A172 (cell line): ENCODE results near the gene ACOD1. TPM values are rescaled to one million over a fixed set of nuclear protein-coding genes. Genes with fewer than 3 reads are reported as not detected.

Experiments
- DNase-seq: peaks from one replicate; pipeline ENCODE4 v3.0.0-alpha.2; 2015; ENCODE audit warnings: low spot score
- total RNA-seq: library from RNA; depleted of rRNA; stranded (reverse); fragments of >200 nt; shearing (Covaris generic); gene quantifications from 2 replicates; pipeline ENCODE4 v1.2.3, GENCODE V29; 2014; rRNA removed

ACOD1 gene
- total RNA-seq, 1 experiment from 2014 or later: not detected

DNA sequence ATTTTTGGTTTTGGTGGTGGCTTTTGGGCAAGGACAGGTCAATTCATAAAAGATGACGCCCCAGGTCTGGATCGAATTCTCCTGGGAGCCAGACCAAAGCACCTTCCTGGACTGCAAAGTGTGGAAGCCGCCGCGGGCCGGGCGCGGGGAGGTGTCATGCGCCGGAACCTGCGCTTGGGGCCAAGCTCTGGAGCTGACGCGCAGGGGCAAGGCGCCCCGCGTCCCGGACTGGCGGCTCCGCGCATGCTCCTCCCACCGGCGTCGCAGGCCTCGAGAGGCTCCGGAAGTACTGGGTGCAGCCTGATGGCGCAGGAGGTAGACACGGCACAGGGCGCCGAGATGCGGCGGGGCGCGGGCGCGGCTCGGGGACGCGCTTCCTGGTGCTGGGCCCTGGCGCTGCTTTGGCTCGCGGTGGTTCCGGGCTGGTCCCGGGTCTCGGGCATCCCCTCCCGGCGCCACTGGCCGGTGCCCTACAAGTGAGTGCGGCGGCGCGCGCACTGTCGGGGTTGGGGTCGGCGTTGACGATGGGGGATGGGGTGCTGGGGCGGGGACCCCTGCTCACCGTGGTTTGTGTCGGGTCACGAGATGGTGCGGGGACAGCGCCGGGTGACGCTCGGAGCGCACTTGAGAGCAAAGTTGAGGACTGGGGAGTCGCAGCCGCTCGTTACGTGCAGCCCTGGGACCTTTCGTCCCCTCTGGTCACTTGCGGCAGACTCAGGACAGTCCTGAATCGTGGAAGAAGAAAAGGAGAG is 43.7 kb downstream of the ACOD1 start, which contains the start of gene CLN5:
TSS of gene CLN5 (plus strand) at position 286 of the 752 bp plus-strand sequence. CDS start at position 304, 18 bp downstream.
- DNase-seq: peak; percentile 81

DNA sequence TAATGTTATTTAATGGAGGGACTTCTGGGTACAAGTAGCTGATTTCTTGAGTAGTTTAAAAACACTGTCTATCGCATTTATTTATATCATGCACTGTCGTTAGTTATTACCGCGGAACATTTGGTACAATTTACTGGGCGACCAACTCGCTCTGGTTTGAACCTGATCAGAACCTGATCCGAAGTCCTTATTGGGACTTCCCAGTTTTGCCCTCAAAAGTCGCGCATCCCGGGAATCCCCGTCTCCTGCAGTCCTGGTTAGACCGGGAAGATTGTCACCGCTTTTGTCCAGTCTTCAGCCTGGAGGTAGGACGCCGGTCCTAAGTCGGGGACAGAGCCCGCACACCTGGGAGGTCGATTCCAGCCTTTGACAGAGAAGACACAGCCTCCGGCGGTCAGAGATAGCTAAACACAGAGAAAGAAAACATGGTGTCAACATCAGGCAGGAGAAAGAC is 44.3 kb downstream of the ACOD1 start:
- peak; percentile 35 for DNase-seq

DNA sequence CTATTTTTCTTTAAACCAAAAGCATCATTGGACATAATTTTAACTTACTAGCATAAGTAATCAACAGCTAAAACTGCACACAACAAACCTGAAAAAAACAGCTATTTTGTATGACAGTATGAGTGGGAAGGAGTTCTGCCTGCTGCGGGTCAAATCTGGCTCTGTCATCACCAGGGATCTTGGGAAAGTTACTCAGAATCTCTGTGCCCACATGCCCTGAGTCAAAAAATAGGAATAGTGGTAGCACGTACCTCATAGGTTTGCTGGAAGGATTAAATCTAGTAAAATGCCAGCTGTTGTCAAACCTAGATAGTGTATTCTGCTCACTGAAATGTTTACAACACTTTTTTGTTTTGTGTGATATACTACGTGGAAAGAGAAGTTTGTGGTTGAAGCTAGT is 44.7 kb downstream of the ACOD1 start:
- DNase-seq: no peak

DNA sequence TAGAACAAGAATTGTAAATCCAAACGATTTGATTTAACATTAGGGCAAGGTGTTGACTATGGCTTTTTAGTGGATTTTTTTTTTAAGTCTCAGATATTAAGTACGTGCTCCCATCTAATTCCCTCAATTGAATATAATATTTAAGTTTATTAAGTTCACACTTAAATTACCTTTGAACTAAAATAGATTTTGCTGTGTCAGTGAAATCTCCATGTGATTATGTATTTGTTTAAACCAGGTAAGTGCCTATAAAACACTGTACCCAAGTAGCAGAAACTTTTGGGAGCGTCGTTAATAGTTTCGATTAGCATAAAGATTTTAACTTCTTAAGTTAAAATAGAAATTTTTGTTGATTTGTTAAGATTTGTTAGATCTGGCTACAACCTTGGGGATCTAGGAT is 45.2 kb downstream of the ACOD1 start:
- DNase-seq: no peak

DNA sequence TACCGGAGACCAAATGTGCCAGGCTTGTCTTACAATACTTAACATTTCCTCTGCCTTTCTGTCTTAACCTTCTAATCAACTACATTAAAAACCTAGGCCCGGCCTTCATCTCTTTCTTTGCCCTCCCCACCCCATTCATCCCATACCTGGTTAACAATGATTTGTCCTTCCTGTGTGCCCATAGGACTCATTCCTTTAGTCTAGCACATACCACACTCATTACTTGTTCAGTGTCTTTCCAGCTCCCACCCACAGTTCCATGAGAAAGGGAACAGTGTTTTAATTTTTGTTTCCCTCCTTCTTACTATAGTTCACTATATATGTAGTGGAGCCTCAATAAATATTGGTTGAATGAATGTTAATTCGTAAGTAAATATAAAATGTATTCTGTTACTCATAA is 46.0 kb downstream of the ACOD1 start:
- no peak for DNase-seq

DNA sequence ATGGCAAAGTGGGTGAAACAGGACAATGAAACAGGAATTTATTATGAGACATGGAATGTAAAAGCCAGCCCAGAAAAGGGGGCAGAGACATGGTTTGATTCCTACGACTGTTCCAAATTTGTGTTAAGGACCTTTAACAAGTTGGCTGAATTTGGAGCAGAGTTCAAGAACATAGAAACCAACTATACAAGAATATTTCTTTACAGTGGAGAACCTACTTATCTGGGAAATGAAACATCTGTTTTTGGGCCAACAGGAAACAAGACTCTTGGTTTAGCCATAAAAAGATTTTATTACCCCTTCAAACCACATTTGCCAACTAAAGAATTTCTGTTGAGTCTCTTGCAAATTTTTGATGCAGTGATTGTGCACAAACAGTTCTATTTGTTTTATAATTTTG is 52.2 kb downstream of the ACOD1 start:
- no peak for DNase-seq

DNA sequence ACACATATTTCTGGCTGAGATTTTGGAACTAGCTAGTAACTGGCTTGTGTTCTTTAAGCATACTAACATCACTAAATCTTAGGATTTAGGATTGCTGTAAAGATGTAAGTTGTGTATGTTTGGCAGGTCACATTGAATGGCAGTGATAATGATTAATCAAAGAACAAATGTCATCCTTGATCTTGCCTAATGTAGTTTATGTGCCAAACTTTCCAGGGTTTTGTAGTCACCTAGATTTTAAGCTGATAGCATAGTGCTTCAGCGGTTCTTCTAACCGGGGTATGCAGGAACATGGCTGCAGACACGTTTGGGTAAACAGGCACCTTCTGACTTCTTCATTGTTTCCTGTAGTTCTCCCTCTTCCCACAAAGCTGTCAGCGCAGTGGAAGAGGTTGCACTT is 53.2 kb downstream of the ACOD1 start:
- no peak for DNase-seq

DNA sequence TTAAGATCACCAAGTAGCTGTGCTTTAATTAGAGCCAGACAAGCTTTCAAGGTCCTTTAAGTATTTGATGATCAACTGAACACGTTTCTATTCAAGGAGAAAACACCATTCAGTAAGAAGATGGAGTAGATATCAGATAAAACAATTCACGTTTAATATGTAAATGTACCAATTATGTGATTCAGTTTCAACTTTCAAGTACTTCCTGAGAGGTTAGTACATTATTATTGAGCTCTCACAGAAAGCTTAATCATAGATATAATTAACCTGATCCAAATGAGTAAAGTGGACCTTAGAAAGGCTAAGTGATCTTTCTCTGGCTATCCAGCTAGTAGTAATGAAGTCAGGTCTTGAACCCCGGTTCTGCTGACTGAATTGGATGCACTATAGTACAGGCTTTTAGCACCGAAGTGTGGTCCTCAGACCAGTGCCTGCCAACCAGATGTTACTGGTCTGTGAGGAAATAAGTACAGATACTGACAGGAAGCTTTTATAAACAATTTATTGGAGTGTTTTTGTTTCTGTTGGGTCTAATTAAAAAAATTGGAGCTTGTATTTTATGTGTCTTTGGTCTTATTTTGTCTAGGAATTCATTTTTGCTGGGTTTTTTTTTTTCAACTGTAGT is 53.8 kb downstream of the ACOD1 start:
- no peak for DNase-seq

DNA sequence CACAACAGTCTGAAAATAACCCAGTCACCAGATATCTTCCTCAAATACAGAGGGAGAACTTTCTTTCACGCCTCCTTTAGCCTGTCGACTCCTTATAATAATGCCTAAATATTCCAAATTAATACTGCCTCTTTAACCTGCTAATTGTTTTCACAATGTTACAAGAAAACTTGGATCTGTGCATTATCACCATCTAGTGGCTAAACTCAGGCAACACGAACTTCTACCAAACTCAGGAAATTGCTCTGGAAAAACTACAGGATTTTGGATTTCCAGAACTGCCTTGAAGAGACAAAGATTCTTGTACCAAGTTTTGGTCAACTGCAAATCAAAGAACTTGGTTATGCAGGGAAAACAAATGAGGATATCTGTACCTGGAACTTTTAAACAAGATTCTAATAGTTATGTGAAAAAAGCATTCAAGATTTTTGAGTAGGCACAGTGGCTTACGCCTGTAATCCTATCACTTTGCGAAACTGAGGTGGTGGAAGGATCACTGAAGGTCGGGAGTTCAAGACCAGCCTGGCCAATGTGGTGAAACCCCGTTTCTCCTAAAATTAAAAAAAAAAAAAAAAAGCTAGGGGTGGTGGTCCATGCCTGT is 54.4 kb downstream of the ACOD1 start:
- DNase-seq: peak; percentile 11

Other genes starting within 250 kb of the ACOD1 start
- 0.78 and 0.79 TPM in 2 replicates for gene KCTD12, start 62.1 kb upstream of the ACOD1 start, total RNA-seq
- 18.7 and 24.9 TPM in 2 replicates for gene CLN5, start 43.6 kb downstream of the ACOD1 start, total RNA-seq
- 37.7 and 39.9 TPM in 2 replicates for gene FBXL3, start 78.6 kb downstream of the ACOD1 start, total RNA-seq